CD14-positive monocyte (primary cell): Measurements from ENCODE around the gene PTBP2. TPM values are rescaled to one million over a fixed set of nuclear protein-coding genes. Genes with fewer than 3 reads are reported as not detected.

Experiments
- DNase-seq, 3 donors: peaks; one replicate each; pipeline ENCODE4 v3.0.0-alpha.2; 2011 to 2022
- H2AFZ ChIP-seq: 2 replicates; pipeline ENCODE4 v1.6.0; 2012; ENCODE audit warnings: mild to moderate bottlenecking, low read depth, low read length, inconsistent platforms; ENCODE audit not compliant: insufficient read depth, poor library complexity, severe bottlenecking
- H3K27ac ChIP-seq, 2 donors: 1 replicate in 1 of 2; 2 replicates in 1 of 2; pipeline ENCODE4 v1.5.1; 2012 to 2013; ENCODE audit warnings: low read length in 2 of 2, control low read depth in 1 of 2, inconsistent platforms in 1 of 2, low read depth in 1 of 2, mild to moderate bottlenecking in 1 of 2
- H3K27me3 ChIP-seq, 2 donors: one replicate each; pipeline versions ENCODE4 v1.6.0 to v1.6.1; 2011 to 2013; ENCODE audit warnings: low read length in 2 of 2; ENCODE audit not compliant: control insufficient read depth in 2 of 2, insufficient read depth in 2 of 2
- H3K36me3 ChIP-seq, 2 donors: replicated peaks in 1 of 2; 1 replicate in 1 of 2; 2 replicates in 1 of 2; pipeline versions ENCODE4 v1.5.1 to v1.6.1; 2012 to 2013; ENCODE audit warnings: low read length in 2 of 2, control low read depth in 1 of 2, inconsistent platforms in 1 of 2, mild to moderate bottlenecking in 1 of 2; ENCODE audit not compliant: insufficient read depth in 2 of 2, control insufficient read depth in 1 of 2
- H3K4me1 ChIP-seq, 2 donors: 1 replicate in 1 of 2; 2 replicates in 1 of 2; pipeline versions ENCODE4 v1.5.1 to v1.6.1; 2012 to 2013; ENCODE audit warnings: low read length in 2 of 2, control low read depth in 1 of 2, inconsistent platforms in 1 of 2, mild to moderate bottlenecking in 1 of 2, moderate library complexity in 1 of 2; ENCODE audit not compliant: insufficient read depth in 2 of 2, control insufficient read depth in 1 of 2
- H3K4me2 ChIP-seq: replicated peaks from 2 replicates; pipeline ENCODE3; 2012; ENCODE audit warnings: low read length, moderate library complexity, mild to moderate bottlenecking; ENCODE audit not compliant: poor library complexity, severe bottlenecking; ENCODE audit errors: extremely low read depth
- H3K4me3 ChIP-seq, 3 experiments: fragments of 200-600 bp in 1 of 3; sonication (generic) in 1 of 3; replicated peaks in 1 of 3; 1 replicate in 2 of 3; 2 replicates in 1 of 3; pipeline ENCODE4 v1.5.1; 2011 to 2013; ENCODE audit warnings: low read length in 3 of 3, mild to moderate bottlenecking in 3 of 3, control low read depth in 2 of 3, low read depth in 2 of 3, inconsistent platforms in 1 of 3, moderate library complexity in 1 of 3
- H3K79me2 ChIP-seq: 2 replicates; pipeline ENCODE4 v1.6.0; 2012; ENCODE audit warnings: mild to moderate bottlenecking, control low read depth, inconsistent platforms, low read length, moderate library complexity; ENCODE audit not compliant: insufficient read depth
- H3K9ac ChIP-seq: 2 replicates; pipeline ENCODE4 v1.6.0; 2017; ENCODE audit warnings: low read length, mild to moderate bottlenecking; ENCODE audit not compliant: insufficient read depth, poor library complexity, severe bottlenecking
- H3K9me3 ChIP-seq, 2 donors: replicated peaks in 1 of 2; 1 replicate in 1 of 2; 2 replicates in 1 of 2; pipeline versions ENCODE4 v1.5.1 to v1.6.1; 2012 to 2013; ENCODE audit warnings: low read length in 2 of 2, control low read depth in 1 of 2; ENCODE audit not compliant: control insufficient read depth in 1 of 2, insufficient read depth in 1 of 2
- H4K20me1 ChIP-seq: 2 replicates; pipeline ENCODE4 v1.6.0; 2012; ENCODE audit warnings: mild to moderate bottlenecking, low read length, control low read depth, moderate library complexity; ENCODE audit not compliant: insufficient read depth
- H3K27ac Mint-ChIP-seq, 7 donors: one replicate each; pipeline ENCODE4 v1.8.0; 2020; ENCODE audit warnings: mild to moderate bottlenecking in 7 of 7, mixed read lengths in 7 of 7, moderate library complexity in 6 of 7, inconsistent platforms in 2 of 7
- H3K27me3 Mint-ChIP-seq, 3 donors: one replicate each; pipeline ENCODE4 v1.8.0; 2021 to 2022; ENCODE audit warnings: low read depth in 3 of 3, mild to moderate bottlenecking in 3 of 3, mixed read lengths in 3 of 3, moderate library complexity in 3 of 3, inconsistent platforms in 1 of 3
- H3K36me3 Mint-ChIP-seq, 2 donors: one replicate each; pipeline ENCODE4 v1.8.0; 2020; ENCODE audit warnings: mixed read lengths in 2 of 2, inconsistent platforms in 1 of 2, mild to moderate bottlenecking in 1 of 2
- H3K4me1 Mint-ChIP-seq: one replicate; pipeline ENCODE4 v1.8.0; 2020; ENCODE audit warnings: mild to moderate bottlenecking, mixed read lengths
- H3K4me3 Mint-ChIP-seq, 2 donors: one replicate each; pipeline ENCODE4 v1.8.0; 2020; ENCODE audit warnings: mild to moderate bottlenecking in 2 of 2, mixed read lengths in 2 of 2, moderate library complexity in 1 of 2
- H3K9me3 Mint-ChIP-seq, 7 donors: one replicate each; pipeline ENCODE4 v1.8.0; 2020 to 2022; ENCODE audit warnings: mixed read lengths in 7 of 7, mild to moderate bottlenecking in 6 of 7, moderate library complexity in 6 of 7, inconsistent platforms in 2 of 7
- CTCF ChIP-seq: fragments of 200-600 bp; IDR thresholded peaks from one replicate; pipeline ENCODE4 v1.8.0; 2022; ENCODE audit warnings: antibody characterized with exemption, mild to moderate bottlenecking
- WGBS: methylation state at CpG from one replicate; pipeline ENCODE4 v1.1.5; 2013; ENCODE audit warnings: missing lambda C conversion rate; ENCODE audit not compliant: insufficient coverage; 5-methylcytosine and 5-hydroxymethylcytosine counted together
- intact Hi-C, 2 donors: fragments of 100-400 bp; cut with micrococcal nuclease; formaldehyde crosslinking; loops; one replicate each; pipeline versions ENCODE4 v1.15.0 to v1.15.1; 2023
- polyA plus RNA-seq, 3 donors: library from polyadenylated mRNA; depleted of rRNA in 1 of 3; unstranded in 2 of 3; stranded (reverse) in 1 of 3; fragments of 300-500 nt in 2 of 3; fragments of >200 nt in 1 of 3; fragmentation: Illumina TruSeq in 2 of 3; gene quantifications; 1 replicate in 2 of 3; 2 replicates in 1 of 3; pipeline ENCODE4 v1.2.3, GENCODE V29; 2012 to 2021

Gene PTBP2
- polyA plus RNA-seq, 3 donors = 0.52 to 18.2 (median 1.2) TPM

- peak overlapping the region; percentile 99 for H3K4me2 ChIP-seq
- Mint-ChIP-seq H3K36me3 (peaks cover 14 to 23% of the 10 kb centered on the region in 2 donors), H3K9me3 (peaks cover 0 to 7% (median 0%) of the 10 kb centered on the region in 7 donors), H3K27ac (peak overlapping the region; percentile 86 to 97 (median 96)), H3K4me1 (peaks cover 26% of the 10 kb centered on the region), H3K4me3 (peak overlapping the region; percentile 93 to 98), H3K27me3 (peaks cover 0 to 4% (median 0%) of the 10 kb centered on the region in 3 donors)
- H2AFZ ChIP-seq = peak overlapping the region; percentile 100
- WGBS = 0% methylated on average over 17 of the region's 29 CpGs
- peak overlapping the region; percentile 81 to 95 for H3K27ac ChIP-seq
- H3K36me3 ChIP-seq = peaks cover 0 to 7% of the 10 kb centered on the region in 2 donors
- H3K4me3 ChIP-seq = peak overlapping the region; percentile 62 to 98 (median 96)
- peak overlapping the region; percentile 95 for H3K9ac ChIP-seq
- no peaks in the 10 kb centered on the region for H3K9me3 ChIP-seq
- H3K79me2 ChIP-seq = peaks cover 56% of the 10 kb centered on the region
- TF ChIP-seq CTCF = no peak
- DNase-seq = peak in 1 of 3 donors; percentile 7
- peaks cover 16 to 25% of the 10 kb centered on the region in 2 donors for H3K4me1 ChIP-seq
- intact Hi-C loops = no loop called here
- no peaks in the 10 kb centered on the region for H4K20me1 ChIP-seq
- no peaks in the 10 kb centered on the region for H3K27me3 ChIP-seq
These were observed 758 bp downstream of the PTBP2 start for GRCh38 chr1:96722161-96722922.

- Histone ChIP-seq H3K9ac (peak overlapping the region; percentile 95), H3K79me2 (peaks cover 62% of the 10 kb centered on the region), H3K9me3 (no peaks in the 10 kb centered on the region), H3K27ac (peak overlapping the region in 1 of 2 donors; percentile 95), H3K4me3 (peak overlapping the region; percentile 62 to 98 (median 96)), H3K36me3 (peaks cover 0 to 7% of the 10 kb centered on the region in 2 donors), H3K4me1 (peaks cover 16 to 25% of the 10 kb centered on the region in 2 donors), H4K20me1 (no peaks in the 10 kb centered on the region), H2AFZ (peak overlapping the region; percentile 100), H3K4me2 (peak overlapping the region; percentile 99), H3K27me3 (no peaks in the 10 kb centered on the region)
- WGBS = no CpG with 5 or more reads among the region's 3 CpGs
- TF ChIP-seq CTCF = no peak
- Mint-ChIP-seq H3K27me3 (peaks cover 0 to 4% (median 0%) of the 10 kb centered on the region in 3 donors), H3K4me3 (peak overlapping the region; percentile 93 to 98), H3K36me3 (peaks cover 19 to 27% of the 10 kb centered on the region in 2 donors), H3K4me1 (peaks cover 24% of the 10 kb centered on the region), H3K9me3 (peaks cover 0 to 7% (median 0%) of the 10 kb centered on the region in 7 donors), H3K27ac (peak overlapping the region in 5 of 7 donors; percentile 2 to 97 (median 78))
- intact Hi-C loops = no loop called here
- DNase-seq = no peak
These were observed 1.4 kb downstream of the PTBP2 start for GRCh38 chr1:96722958-96723357.
